Panc1 (cell line): ENCODE results near the gene SNPH. TPM values are rescaled to one million over a fixed set of nuclear protein-coding genes. Genes with fewer than 3 reads are reported as not detected.

ENCODE experiments used
- ATAC-seq: fragments of 200-7000 bp; cut with Tn5 transposase; 2 replicates; pipeline ENCODE4 v1.9.1; 2020; ENCODE audit warnings: mild to moderate bottlenecking, moderate library complexity
- BruUV-seq: library from RNA; stranded (reverse); fragments of 400-500 nt; replicated peaks from 2 replicates; lab custom pipeline; 2021; lab: Mats Ljungman, UMichigan
- CTCF ChIA-PET: fragments of 300-600 bp; sonication (Branson Sonifier 250); formaldehyde crosslinking; loops from one replicate; lab custom pipeline; 2022; ENCODE audit warnings: antibody characterized with exemption; lab: Charles Lee
- POLR2A ChIA-PET: fragments of 300-600 bp; sonication (Branson Sonifier 250); formaldehyde crosslinking; loops from one replicate; lab custom pipeline; 2022; ENCODE audit warnings: antibody characterized with exemption; lab: Charles Lee
- DNase-seq: peaks from one replicate; pipeline ENCODE4 v3.0.0-alpha.2; 2010; ENCODE audit warnings: low read depth, low spot score
- H3K27ac ChIP-seq: 2 replicates; pipeline ENCODE4 v1.5.1; 2011; ENCODE audit warnings: mild to moderate bottlenecking, low read length, inconsistent platforms
- H3K27me3 ChIP-seq: fragments of 200-500 bp; sonication (Bioruptor generic); 2 replicates; pipeline ENCODE4 v1.6.0; 2014; ENCODE audit warnings: low read length, inconsistent platforms; ENCODE audit not compliant: control insufficient read depth, insufficient read depth
- H3K36me3 ChIP-seq: fragments of 200-500 bp; sonication (Bioruptor generic); 2 replicates; pipeline ENCODE4 v1.5.1; 2014; ENCODE audit warnings: inconsistent platforms, mild to moderate bottlenecking, low read length, moderate library complexity; ENCODE audit not compliant: control insufficient read depth, insufficient read depth
- H3K4me1 ChIP-seq: 2 replicates; pipeline ENCODE4 v1.5.1; 2011; ENCODE audit warnings: inconsistent platforms, mild to moderate bottlenecking, low read length, moderate library complexity; ENCODE audit not compliant: control insufficient read depth, insufficient read depth
- H3K4me3 ChIP-seq, 2 experiments: 2 replicates each; pipeline ENCODE4 v1.5.1; 2011 to 2012; ENCODE audit warnings: low read depth in 2 of 2, low read length in 2 of 2, mild to moderate bottlenecking in 2 of 2, inconsistent platforms in 1 of 2, moderate library complexity in 1 of 2
- H3K9me3 ChIP-seq: fragments of 200-500 bp; sonication (Bioruptor generic); 2 replicates; pipeline ENCODE4 v1.5.1; 2014; ENCODE audit warnings: low read depth, mild to moderate bottlenecking, inconsistent platforms, low read length, moderate library complexity; ENCODE audit not compliant: control insufficient read depth, insufficient read depth
- POLR2AphosphoS5 ChIP-seq: IDR thresholded peaks from 2 replicates; pipeline ENCODE4 v1.6.1; 2012; ENCODE audit warnings: mild to moderate bottlenecking, low read depth, low read length, moderate library complexity
- SIN3A ChIP-seq: IDR thresholded peaks from 2 replicates; pipeline ENCODE4 v1.6.1; 2012; ENCODE audit warnings: low read depth, mild to moderate bottlenecking, low read length, moderate library complexity, borderline replicate concordance; ENCODE audit not compliant: insufficient read depth
- TCF7L2 ChIP-seq: IDR thresholded peaks from 2 replicates; pipeline ENCODE4 v1.6.1; 2011; ENCODE audit warnings: mild to moderate bottlenecking, low read depth, low read length, inconsistent platforms
- in situ Hi-C: cut with HindIII; loops from 2 replicates; pipeline ENCODE4 v1.10.0; 2016; ENCODE audit warnings: low sequenced_read_pairs, low pct_unique_long_range_greater_than_20kb
- intact Hi-C: fragments of 100-400 bp; cut with micrococcal nuclease; formaldehyde crosslinking; loops from one replicate; pipeline ENCODE4 v1.10.0; 2022; ENCODE audit not compliant: unreplicated experiment
- total RNA-seq: library from RNA; stranded (reverse); gene quantifications from one replicate; pipeline ENCODE4 v1.2.1, GENCODE V29; 2021; ENCODE audit not compliant: unreplicated experiment
- TF ChIP-seq, protein P1 (sequence below), 2 experiments: IDR thresholded peaks; 2 replicates each; pipeline ENCODE4 v1.6.1; 2011 to 2012; ENCODE audit warnings: low read depth in 2 of 2, control low read depth in 1 of 2, low read length in 1 of 2, mild to moderate bottlenecking in 1 of 2, moderate library complexity in 1 of 2; ENCODE audit not compliant: insufficient read depth in 1 of 2
- TF ChIP-seq, protein P2 (sequence below): fragments of 450-650 bp; IDR thresholded peaks from 2 replicates; pipeline ENCODE4 v1.5.1; 2017; ENCODE audit warnings: mild to moderate bottlenecking

SNPH gene
- total RNA-seq, 1 experiment from 2014 or later = 6.4 TPM

DNA sequence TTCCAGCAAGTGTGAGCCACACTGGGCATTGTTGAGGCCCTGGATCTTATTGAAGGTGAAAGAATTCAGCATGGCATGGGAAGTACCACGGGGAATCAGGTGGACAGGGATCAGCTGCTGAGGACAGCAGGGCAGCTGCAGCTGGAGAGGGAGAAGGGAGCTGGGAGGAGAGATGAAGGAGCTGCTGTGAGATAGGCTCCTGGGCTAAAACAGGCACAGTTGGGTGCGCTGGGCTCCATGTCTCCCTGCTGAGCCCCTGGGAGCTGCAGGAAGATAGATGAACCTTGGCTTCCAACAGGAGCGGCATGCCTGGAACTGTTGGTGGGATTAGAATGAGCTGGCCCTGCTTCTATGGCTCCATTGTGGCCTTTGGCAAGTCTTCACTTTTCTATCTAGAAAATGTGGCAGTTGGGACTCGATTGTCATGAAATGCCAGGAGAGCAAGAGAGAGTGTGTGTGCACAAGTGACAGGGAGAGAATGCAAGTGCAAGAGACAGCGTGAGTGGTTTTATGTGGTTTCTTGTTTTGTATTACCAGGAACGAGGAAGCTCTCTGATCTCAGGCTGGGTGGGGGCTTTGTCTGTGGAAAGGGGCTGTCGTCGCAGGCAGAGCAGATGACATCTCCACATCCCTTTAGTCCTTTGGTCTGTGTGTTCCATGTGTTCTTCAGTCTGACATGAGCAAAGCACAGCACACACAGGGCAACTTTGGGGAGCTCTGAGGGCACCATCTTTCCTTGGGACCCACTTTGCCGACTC is 20.4 kb downstream of the SNPH start:
- Histone ChIP-seq H3K4me3 (no peak overlapping the region), H3K27me3 (no peaks in the 10 kb centered on the region), H3K27ac (no peak overlapping the region), H3K36me3 (no peaks in the 10 kb centered on the region), H3K4me1 (no peaks in the 10 kb centered on the region), H3K9me3 (no peaks in the 10 kb centered on the region)
- CTCF ChIA-PET = interaction anchor here (0.6 kb wide), 1 partner anchor 20 kb away, joined by 3 read pairs; the partner anchor contains the start of gene SNPH
- no TSS peak for BruUV-seq
- POLR2A ChIA-PET = no interaction called here
- ATAC-seq (no peak), DNase-seq (no peak)
- TF ChIP-seq, protein P1, sequence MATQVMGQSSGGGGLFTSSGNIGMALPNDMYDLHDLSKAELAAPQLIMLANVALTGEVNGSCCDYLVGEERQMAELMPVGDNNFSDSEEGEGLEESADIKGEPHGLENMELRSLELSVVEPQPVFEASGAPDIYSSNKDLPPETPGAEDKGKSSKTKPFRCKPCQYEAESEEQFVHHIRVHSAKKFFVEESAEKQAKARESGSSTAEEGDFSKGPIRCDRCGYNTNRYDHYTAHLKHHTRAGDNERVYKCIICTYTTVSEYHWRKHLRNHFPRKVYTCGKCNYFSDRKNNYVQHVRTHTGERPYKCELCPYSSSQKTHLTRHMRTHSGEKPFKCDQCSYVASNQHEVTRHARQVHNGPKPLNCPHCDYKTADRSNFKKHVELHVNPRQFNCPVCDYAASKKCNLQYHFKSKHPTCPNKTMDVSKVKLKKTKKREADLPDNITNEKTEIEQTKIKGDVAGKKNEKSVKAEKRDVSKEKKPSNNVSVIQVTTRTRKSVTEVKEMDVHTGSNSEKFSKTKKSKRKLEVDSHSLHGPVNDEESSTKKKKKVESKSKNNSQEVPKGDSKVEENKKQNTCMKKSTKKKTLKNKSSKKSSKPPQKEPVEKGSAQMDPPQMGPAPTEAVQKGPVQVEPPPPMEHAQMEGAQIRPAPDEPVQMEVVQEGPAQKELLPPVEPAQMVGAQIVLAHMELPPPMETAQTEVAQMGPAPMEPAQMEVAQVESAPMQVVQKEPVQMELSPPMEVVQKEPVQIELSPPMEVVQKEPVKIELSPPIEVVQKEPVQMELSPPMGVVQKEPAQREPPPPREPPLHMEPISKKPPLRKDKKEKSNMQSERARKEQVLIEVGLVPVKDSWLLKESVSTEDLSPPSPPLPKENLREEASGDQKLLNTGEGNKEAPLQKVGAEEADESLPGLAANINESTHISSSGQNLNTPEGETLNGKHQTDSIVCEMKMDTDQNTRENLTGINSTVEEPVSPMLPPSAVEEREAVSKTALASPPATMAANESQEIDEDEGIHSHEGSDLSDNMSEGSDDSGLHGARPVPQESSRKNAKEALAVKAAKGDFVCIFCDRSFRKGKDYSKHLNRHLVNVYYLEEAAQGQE (IDR thresholded peaks at IDR 0.05; ENCODE audit: insufficient read depth in 1 of 2, low read depth in 2 of 2, low read length in 1 of 2) = no peak
- TF ChIP-seq, protein P2, sequence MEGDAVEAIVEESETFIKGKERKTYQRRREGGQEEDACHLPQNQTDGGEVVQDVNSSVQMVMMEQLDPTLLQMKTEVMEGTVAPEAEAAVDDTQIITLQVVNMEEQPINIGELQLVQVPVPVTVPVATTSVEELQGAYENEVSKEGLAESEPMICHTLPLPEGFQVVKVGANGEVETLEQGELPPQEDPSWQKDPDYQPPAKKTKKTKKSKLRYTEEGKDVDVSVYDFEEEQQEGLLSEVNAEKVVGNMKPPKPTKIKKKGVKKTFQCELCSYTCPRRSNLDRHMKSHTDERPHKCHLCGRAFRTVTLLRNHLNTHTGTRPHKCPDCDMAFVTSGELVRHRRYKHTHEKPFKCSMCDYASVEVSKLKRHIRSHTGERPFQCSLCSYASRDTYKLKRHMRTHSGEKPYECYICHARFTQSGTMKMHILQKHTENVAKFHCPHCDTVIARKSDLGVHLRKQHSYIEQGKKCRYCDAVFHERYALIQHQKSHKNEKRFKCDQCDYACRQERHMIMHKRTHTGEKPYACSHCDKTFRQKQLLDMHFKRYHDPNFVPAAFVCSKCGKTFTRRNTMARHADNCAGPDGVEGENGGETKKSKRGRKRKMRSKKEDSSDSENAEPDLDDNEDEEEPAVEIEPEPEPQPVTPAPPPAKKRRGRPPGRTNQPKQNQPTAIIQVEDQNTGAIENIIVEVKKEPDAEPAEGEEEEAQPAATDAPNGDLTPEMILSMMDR = no peak
- TF ChIP-seq POLR2AphosphoS5 (no peak), TCF7L2 (no peak), SIN3A (no peak)
- in situ Hi-C loops (no loop called here), intact Hi-C loops (no loop called here)

GRCh38 chr20:1287306-1287705 is 21.2 kb downstream of the SNPH start:
- CTCF ChIA-PET = no interaction called here
- ATAC-seq (no peak), DNase-seq (no peak)
- no peaks in the 10 kb centered on the region for H3K27me3 ChIP-seq
- no peaks in the 10 kb centered on the region for H3K9me3 ChIP-seq
- no peak overlapping the region for H3K4me3 ChIP-seq
- in situ Hi-C loops (no loop called here), intact Hi-C loops (no loop called here)
- BruUV-seq = no TSS peak
- no peaks in the 10 kb centered on the region for H3K36me3 ChIP-seq
- H3K4me1 ChIP-seq = no peaks in the 10 kb centered on the region
- H3K27ac ChIP-seq = no peak overlapping the region
- TF ChIP-seq, protein P1 (IDR thresholded peaks at IDR 0.05; ENCODE audit: insufficient read depth in 1 of 2, low read depth in 2 of 2, low read length in 1 of 2) = no peak
- TF ChIP-seq, protein P2 = no peak
- TF ChIP-seq SIN3A = no peak
- no peak for TF ChIP-seq POLR2AphosphoS5
- no peak for TF ChIP-seq TCF7L2
- POLR2A ChIA-PET = no interaction called here
